ENCODE measurements around the gene YWHAQ. TPM values are rescaled to one million over a fixed set of nuclear protein-coding genes. Genes with fewer than 3 reads are reported as not detected.
"Not testable (repeated sequence)": the region's sequence is repeated elsewhere in the genome, so short reads cannot be mapped to it uniquely, and the experiment has no call there.

The YWHAQ gene
- total RNA-seq, 1 donor: 562 TPM

DNA sequence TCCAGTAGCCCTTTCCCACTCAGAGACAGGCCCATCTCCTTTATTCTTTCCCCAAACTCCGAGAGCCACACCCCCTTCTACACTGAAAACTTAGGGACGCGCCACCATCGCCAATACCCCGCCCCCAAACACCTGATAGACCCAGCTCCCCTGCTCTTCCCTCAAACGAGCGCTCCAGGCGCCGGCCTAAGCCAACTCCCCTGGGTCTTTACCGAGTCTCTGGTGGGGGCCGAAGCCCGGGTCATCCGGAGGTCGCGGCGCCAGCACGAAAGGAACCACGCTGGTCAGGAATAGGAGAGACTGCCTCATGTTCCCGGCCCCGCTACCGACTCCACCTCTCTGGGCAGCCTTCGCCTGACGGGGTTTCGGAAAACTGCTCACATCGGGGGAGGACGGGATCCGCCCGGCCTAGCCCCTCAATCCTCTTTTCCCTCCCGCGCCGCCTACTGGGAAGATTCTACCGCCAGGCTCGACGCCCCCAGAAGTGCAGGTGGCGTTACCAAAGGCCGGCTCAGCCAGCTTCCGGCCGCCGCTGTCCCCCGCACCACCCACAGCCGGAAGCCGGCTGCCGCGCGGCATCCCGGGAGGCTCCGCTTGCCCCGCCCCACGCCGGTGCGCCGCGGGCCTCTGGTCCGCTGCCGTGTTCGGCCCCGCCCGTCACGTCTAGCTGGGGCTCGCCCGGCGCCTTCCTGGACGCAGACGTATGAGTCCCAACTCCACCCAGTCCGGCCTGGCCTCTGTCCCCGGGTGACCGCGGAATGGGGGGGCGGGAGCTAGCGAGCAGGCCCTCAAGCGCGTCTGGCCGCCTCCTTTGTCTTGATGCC, 75.3 kb downstream of the YWHAQ start, which contains the start of gene ADAM17:
Gene ADAM17 (minus strand): TSS at position 534 of the 824 bp plus-strand sequence. CDS start 225 bp downstream, at position 309.
- TF ChIP-seq, protein P1, sequence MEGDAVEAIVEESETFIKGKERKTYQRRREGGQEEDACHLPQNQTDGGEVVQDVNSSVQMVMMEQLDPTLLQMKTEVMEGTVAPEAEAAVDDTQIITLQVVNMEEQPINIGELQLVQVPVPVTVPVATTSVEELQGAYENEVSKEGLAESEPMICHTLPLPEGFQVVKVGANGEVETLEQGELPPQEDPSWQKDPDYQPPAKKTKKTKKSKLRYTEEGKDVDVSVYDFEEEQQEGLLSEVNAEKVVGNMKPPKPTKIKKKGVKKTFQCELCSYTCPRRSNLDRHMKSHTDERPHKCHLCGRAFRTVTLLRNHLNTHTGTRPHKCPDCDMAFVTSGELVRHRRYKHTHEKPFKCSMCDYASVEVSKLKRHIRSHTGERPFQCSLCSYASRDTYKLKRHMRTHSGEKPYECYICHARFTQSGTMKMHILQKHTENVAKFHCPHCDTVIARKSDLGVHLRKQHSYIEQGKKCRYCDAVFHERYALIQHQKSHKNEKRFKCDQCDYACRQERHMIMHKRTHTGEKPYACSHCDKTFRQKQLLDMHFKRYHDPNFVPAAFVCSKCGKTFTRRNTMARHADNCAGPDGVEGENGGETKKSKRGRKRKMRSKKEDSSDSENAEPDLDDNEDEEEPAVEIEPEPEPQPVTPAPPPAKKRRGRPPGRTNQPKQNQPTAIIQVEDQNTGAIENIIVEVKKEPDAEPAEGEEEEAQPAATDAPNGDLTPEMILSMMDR (IDR thresholded peaks at IDR 0.05; ENCODE audit: insufficient read depth, low read length): peak; percentile 62
- H3K4me3 ChIP-seq (ENCODE audit: low read depth, low read length): peak within 1 kb of the TSS; percentile 98
- DNase-seq (ENCODE audit: low read depth): peak; percentile 95

DNA sequence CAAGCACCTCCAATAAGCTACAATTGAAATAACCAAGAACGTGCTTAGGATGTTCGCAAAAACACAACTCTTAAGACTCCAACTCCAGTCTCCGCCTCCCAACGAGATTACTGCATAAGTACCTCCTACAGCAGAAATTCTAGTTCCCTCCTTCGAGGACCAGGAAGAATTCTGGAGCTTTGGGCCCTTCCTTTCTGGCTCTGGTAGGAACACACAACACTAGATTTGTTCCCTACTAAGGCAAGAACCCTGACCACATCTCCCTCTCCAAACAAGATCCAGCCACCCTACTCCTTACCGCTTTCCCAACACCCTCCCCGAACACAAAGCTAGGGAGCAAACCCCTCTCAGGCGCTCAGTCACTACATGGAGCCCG, 75.9 kb downstream of the YWHAQ start:
- peak overlapping the region; percentile 98 for H3K4me3 ChIP-seq (ENCODE audit: low read depth, low read length)
- TF ChIP-seq, protein P1 (IDR thresholded peaks at IDR 0.05; ENCODE audit: insufficient read depth, low read length): no peak
- peak; percentile 93 for DNase-seq (ENCODE audit: low read depth)

DNA sequence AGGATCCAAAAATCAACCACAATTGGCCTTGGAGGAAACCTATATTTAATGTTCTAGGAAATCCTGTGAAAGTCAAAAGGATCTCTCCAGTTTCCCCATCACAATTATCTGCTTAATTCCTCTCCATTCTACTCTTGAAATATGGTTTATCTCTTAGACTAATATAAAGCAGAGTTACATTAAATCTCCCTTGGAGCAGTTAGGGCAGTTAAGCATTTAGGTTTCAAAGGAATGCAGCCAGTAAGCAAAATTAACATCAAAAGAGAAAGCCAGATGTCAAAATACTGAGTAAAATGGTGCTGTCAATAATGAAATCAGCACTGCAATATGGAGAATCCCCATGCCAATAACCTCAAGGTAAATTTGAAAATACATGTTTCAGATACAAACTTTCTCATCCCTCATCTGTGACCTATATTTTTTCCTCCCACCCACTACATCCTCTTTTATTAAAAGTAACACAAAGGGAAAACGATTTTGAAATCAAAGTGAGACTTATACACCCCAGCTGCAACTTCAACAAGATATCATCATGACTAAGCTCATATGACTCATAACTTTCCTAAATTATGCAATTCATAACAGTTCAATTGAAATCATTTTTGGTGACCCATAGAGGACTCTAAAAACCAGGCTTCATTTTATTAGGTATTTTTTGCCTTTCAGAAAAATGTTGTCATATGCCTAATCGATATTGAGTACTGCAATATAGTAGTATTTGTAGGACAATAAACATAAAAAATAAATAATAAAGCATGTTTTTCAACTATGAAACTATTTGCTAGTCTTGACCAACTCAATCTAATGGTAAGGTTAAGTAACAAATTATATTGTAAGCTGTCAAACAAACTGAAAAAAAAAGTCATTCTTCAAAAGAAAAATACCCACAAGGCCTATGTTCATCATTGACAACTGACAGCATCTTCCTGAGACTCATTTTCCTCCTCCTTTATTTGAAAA, 78.3 kb downstream of the YWHAQ start:
- H3K4me3 ChIP-seq (ENCODE audit: low read depth, low read length): peak overlapping the region; percentile 26
- TF ChIP-seq, protein P1 (IDR thresholded peaks at IDR 0.05; ENCODE audit: insufficient read depth, low read length): no peak
- DNase-seq (ENCODE audit: low read depth): peak; percentile 91

DNA sequence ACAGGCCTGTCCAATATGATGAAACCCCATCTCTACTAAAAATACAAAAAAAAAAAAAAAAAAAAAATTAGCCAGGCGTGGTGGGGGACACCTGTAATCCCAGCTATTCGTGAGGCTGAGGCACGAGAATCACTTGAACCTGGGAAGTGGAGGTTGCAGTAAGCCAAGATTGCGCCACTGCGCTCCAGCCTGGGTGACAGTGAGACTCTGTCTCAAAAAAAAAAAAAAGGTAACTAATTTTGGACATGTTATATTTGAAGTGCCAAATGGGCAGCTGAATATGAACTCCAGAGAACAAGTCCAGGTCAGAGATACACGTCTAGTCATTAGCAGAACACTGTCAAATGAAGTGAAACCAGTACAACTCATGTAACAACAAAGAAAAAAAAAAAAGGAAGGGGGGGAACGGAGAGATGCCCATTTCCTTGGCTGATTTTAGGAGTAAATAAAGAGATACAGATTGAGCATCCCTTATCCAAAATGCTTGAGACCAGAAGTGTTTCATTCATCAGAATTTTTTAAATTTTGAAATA, 79.9 kb downstream of the YWHAQ start:
- H3K4me3 ChIP-seq (ENCODE audit: low read depth, low read length); DNase-seq (ENCODE audit: low read depth): not testable (repeated sequence)

DNA sequence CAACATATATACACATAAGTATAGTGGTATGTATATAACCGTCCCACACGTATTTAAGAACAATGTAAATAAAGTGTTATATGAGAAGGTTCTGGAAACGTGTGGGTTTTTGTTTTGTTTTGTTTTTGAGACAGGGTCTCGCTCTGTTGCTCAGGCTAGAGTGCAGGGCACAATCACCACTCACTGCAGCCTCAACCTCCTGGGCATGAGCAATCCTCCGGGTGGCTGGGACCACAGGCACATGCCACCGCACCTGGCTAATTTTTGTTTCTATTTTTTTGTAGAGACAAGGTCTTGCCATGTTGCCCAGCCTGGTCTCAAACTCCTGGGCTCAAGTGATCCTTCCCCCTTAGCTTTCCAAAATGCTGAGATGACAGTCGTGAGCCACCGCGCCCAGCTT, 81.4 kb downstream of the YWHAQ start:
- no peak for DNase-seq (ENCODE audit: low read depth)
- TF ChIP-seq, protein P1 (IDR thresholded peaks at IDR 0.05; ENCODE audit: insufficient read depth, low read length): no peak
- H3K4me3 ChIP-seq (ENCODE audit: low read depth, low read length): no peak overlapping the region

DNA sequence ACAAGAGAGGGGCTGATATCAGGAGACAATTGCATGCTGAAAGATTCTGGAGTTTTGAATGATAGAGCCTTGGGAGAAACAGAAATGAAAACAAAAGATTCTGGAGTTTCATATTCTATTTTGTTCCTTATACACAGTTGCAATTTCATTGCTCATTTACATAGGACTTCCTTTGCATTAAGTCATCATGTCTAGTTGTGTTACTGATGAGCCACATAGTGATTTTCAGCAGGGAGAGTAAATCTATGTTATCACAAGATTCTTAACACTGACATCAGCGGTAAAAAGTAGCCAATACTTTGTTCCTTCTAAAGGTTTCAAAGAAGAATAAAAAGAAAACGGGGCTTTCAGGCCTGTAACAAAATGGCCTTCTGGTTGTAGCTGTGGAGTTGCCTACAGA, 82.3 kb downstream of the YWHAQ start:
- no peak for DNase-seq (ENCODE audit: low read depth)
- no peak overlapping the region for H3K4me3 ChIP-seq (ENCODE audit: low read depth, low read length)
- TF ChIP-seq, protein P1 (IDR thresholded peaks at IDR 0.05; ENCODE audit: insufficient read depth, low read length): no peak

Data from fibroblast of the aortic adventitia (primary cell).